H1 (cell line): ENCODE results near the gene RBM42. TPM values are rescaled to one million over a fixed set of nuclear protein-coding genes. Genes with fewer than 3 reads are reported as not detected.

Source experiments
- CTCF ChIA-PET: fragments of 300-600 bp; sonication (Branson Sonifier 250); formaldehyde crosslinking; loops from one replicate; lab custom pipeline; 2021; ENCODE audit not compliant: partially characterized antibody; lab: Charles Lee
- POLR2A ChIA-PET: fragments of 300-600 bp; sonication (Branson Sonifier 250); formaldehyde crosslinking; loops from one replicate; lab custom pipeline; 2021; ENCODE audit warnings: inconsistent platforms; ENCODE audit not compliant: partially characterized antibody; lab: Charles Lee
- DNase-seq, 2 experiments: peaks; one replicate each; pipeline versions ENCODE4 v3.0.0 to v3.0.0-alpha.2; 2010 to 2022; ENCODE audit warnings: low spot score in 2 of 2, low read depth in 1 of 2, mixed read lengths in 1 of 2
- FAIRE-seq: peaks from 2 replicates; lab custom pipeline; 2011; peaks lifted over from hg19 to GRCh38; lab: Jason Lieb, UNC
- H2AFZ ChIP-seq: 2 replicates; pipeline ENCODE4 v1.8.1; 2012; ENCODE audit warnings: low read length, inconsistent platforms
- H2AK5ac ChIP-seq: 2 replicates; pipeline ENCODE4 v1.6.1; 2013; ENCODE audit warnings: low read depth, low read length
- H2BK120ac ChIP-seq: replicated peaks from 2 replicates; pipeline ENCODE3; 2013; ENCODE audit warnings: low read depth, low read length, inconsistent platforms
- H2BK12ac ChIP-seq: 2 replicates; pipeline ENCODE4 v1.6.1; 2013; ENCODE audit warnings: low read depth, low read length
- H2BK15ac ChIP-seq: 2 replicates; pipeline ENCODE4 v1.6.1; 2013; ENCODE audit warnings: low read length
- H2BK20ac ChIP-seq: 2 replicates; pipeline ENCODE4 v1.6.1; 2013; ENCODE audit warnings: low read length
- H2BK5ac ChIP-seq: 2 replicates; pipeline ENCODE4 v1.6.1; 2013; ENCODE audit warnings: low read depth, low read length
- H3K14ac ChIP-seq: 2 replicates; pipeline ENCODE4 v1.6.1; 2013; ENCODE audit warnings: inconsistent platforms; ENCODE audit not compliant: insufficient read length
- H3K18ac ChIP-seq: 2 replicates; pipeline ENCODE4 v1.6.1; 2013; ENCODE audit warnings: low read length; ENCODE audit errors: extremely low read depth
- H3K23ac ChIP-seq: 2 replicates; pipeline ENCODE4 v1.6.1; 2013; ENCODE audit warnings: inconsistent platforms; ENCODE audit not compliant: insufficient read length
- H3K23me2 ChIP-seq: 2 replicates; pipeline ENCODE4 v1.6.1; 2013; ENCODE audit warnings: low read depth, low read length
- H3K27ac ChIP-seq: 2 replicates; pipeline ENCODE4 v1.6.1; 2011; ENCODE audit warnings: low read depth, low read length, inconsistent platforms
- H3K27me3 ChIP-seq, 4 experiments: replicated peaks in 1 of 4; 1 replicate in 1 of 4; 2 replicates in 3 of 4; pipeline versions ENCODE4 v1.6.1 to v1.8.1; 2011 to 2013; ENCODE audit warnings: low read length in 3 of 4, mild to moderate bottlenecking in 3 of 4, inconsistent platforms in 2 of 4, mixed read lengths in 2 of 4, moderate library complexity in 1 of 4; ENCODE audit not compliant: control insufficient read depth in 3 of 4, insufficient read depth in 3 of 4; ENCODE audit errors: extremely low read depth in 1 of 4
- H3K36me3 ChIP-seq, 4 experiments: 2 replicates each; pipeline versions ENCODE4 v1.6.1 to v1.8.1; 2011 to 2013; ENCODE audit warnings: mild to moderate bottlenecking in 4 of 4, low read length in 3 of 4, moderate library complexity in 2 of 4, control low read depth in 1 of 4, inconsistent platforms in 1 of 4; ENCODE audit not compliant: insufficient read depth in 4 of 4, control insufficient read depth in 2 of 4
- H3K4ac ChIP-seq: replicated peaks from 2 replicates; pipeline ENCODE3; 2013; ENCODE audit warnings: low read length, low read depth, mixed read lengths, inconsistent platforms; ENCODE audit not compliant: insufficient read length
- H3K4me1 ChIP-seq, 4 experiments: replicated peaks in 1 of 4; 1 replicate in 1 of 4; 2 replicates in 3 of 4; pipeline versions ENCODE4 v1.6.1 to v1.8.1; 2011 to 2013; ENCODE audit warnings: low read length in 3 of 4, inconsistent platforms in 2 of 4, mixed read lengths in 1 of 4; ENCODE audit not compliant: insufficient read depth in 4 of 4, control insufficient read depth in 3 of 4
- H3K4me2 ChIP-seq, 2 experiments: 2 replicates each; pipeline versions ENCODE4 v1.6.1 to v1.8.1; 2011 to 2013; ENCODE audit warnings: low read depth in 2 of 2, low read length in 2 of 2, control low read depth in 1 of 2, inconsistent platforms in 1 of 2, mild to moderate bottlenecking in 1 of 2; ENCODE audit not compliant: insufficient read depth in 1 of 2
- H3K4me3 ChIP-seq, 4 experiments: fragments of 200-600, 300-600 bp in 1 of 4; sonication (generic), shearing (Covaris generic), sonication (Bioruptor Twin) in 1 of 4; 2 replicates each; pipeline versions ENCODE4 v1.5.1 to v1.8.1; 2011 to 2016; ENCODE audit warnings: low read length in 4 of 4, low read depth in 3 of 4, control low read depth in 2 of 4, inconsistent platforms in 2 of 4, mild to moderate bottlenecking in 2 of 4, mixed read lengths in 1 of 4, moderate library complexity in 1 of 4; ENCODE audit not compliant: insufficient read depth in 2 of 4; ENCODE audit errors: extremely low read depth in 1 of 4
- H3K56ac ChIP-seq: replicated peaks from 2 replicates; pipeline ENCODE3; 2013; ENCODE audit warnings: low read depth, mild to moderate bottlenecking, mixed read lengths, low read length, inconsistent platforms; ENCODE audit not compliant: insufficient read length
- H3K79me1 ChIP-seq: 2 replicates; pipeline ENCODE4 v1.6.1; 2013; ENCODE audit warnings: low read depth, low read length, control low read depth
- H3K79me2 ChIP-seq, 2 experiments: 2 replicates each; pipeline versions ENCODE4 v1.6.1 to v1.8.1; 2012 to 2013; ENCODE audit warnings: low read length in 2 of 2, mild to moderate bottlenecking in 2 of 2, inconsistent platforms in 1 of 2; ENCODE audit not compliant: insufficient read depth in 2 of 2, control insufficient read depth in 1 of 2
- H3K9ac ChIP-seq, 4 experiments: replicated peaks in 1 of 4; 1 replicate in 1 of 4; 2 replicates in 3 of 4; pipeline versions ENCODE4 v1.6.1 to v1.8.1; 2011 to 2013; ENCODE audit warnings: low read depth in 3 of 4, low read length in 3 of 4, control low read depth in 2 of 4, mild to moderate bottlenecking in 2 of 4, moderate library complexity in 2 of 4, inconsistent platforms in 1 of 4; ENCODE audit errors: extremely low read depth in 1 of 4
- H3K9me3 ChIP-seq, 2 experiments: 2 replicates each; pipeline versions ENCODE4 v1.6.1 to v1.8.1; 2012 to 2013; ENCODE audit warnings: mild to moderate bottlenecking in 2 of 2, moderate library complexity in 2 of 2, control low read depth in 1 of 2, inconsistent platforms in 1 of 2, low read depth in 1 of 2, low read length in 1 of 2, mixed read lengths in 1 of 2; ENCODE audit not compliant: insufficient read depth in 2 of 2
- H4K20me1 ChIP-seq, 2 experiments: replicated peaks in 1 of 2; 2 replicates each; pipeline versions ENCODE3 to v1.8.1; 2011 to 2013; ENCODE audit warnings: inconsistent platforms in 2 of 2, low read length in 2 of 2, mild to moderate bottlenecking in 1 of 2; ENCODE audit not compliant: insufficient read depth in 2 of 2, control insufficient read depth in 1 of 2
- H4K5ac ChIP-seq: 2 replicates; pipeline ENCODE4 v1.6.1; 2013; ENCODE audit warnings: low read length, low read depth, mixed read lengths, inconsistent platforms; ENCODE audit not compliant: insufficient read length
- H4K8ac ChIP-seq: 2 replicates; pipeline ENCODE4 v1.8.0; 2013; ENCODE audit warnings: mild to moderate bottlenecking, moderate library complexity, low read length, inconsistent platforms; ENCODE audit not compliant: insufficient read depth; ENCODE audit errors: extremely low read depth
- H4K91ac ChIP-seq: replicated peaks from 2 replicates; pipeline ENCODE3; 2013; ENCODE audit warnings: low read length, mixed read lengths, inconsistent platforms; ENCODE audit not compliant: insufficient read length
- ASH2L ChIP-seq: fragments of 200-600, 300-600 bp; sonication (generic); IDR thresholded peaks from one replicate; pipeline ENCODE4 v1.7.1; 2017; ENCODE audit warnings: low read length
- EGR1 ChIP-seq: IDR thresholded peaks from 2 replicates; pipeline ENCODE4 v1.6.1; 2011; ENCODE audit warnings: low read depth, low read length, borderline replicate concordance
- EZH2 ChIP-seq: fragments of 200-600 bp; sonication (generic); IDR thresholded peaks from 2 replicates; pipeline ENCODE4 v1.7.1; 2012; ENCODE audit warnings: low read depth, mild to moderate bottlenecking, moderate library complexity, low read length, inconsistent platforms; ENCODE audit not compliant: severe bottlenecking
- HDAC2 ChIP-seq, 2 experiments: fragments of 300-600 bp in 1 of 2; sonication (generic) in 1 of 2; IDR thresholded peaks; 2 replicates each; pipeline ENCODE4 v1.6.1; 2011 to 2012; ENCODE audit warnings: low read depth in 2 of 2, low read length in 2 of 2, mild to moderate bottlenecking in 2 of 2, moderate library complexity in 2 of 2, borderline replicate concordance in 1 of 2, inconsistent platforms in 1 of 2
- KDM4A ChIP-seq: IDR thresholded peaks from one replicate; pipeline ENCODE4 v1.7.1; 2012; ENCODE audit warnings: low read depth, mild to moderate bottlenecking, moderate library complexity, low read length, inconsistent platforms; ENCODE audit not compliant: severe bottlenecking
- POLR2A ChIP-seq, 2 experiments: IDR thresholded peaks; 1 replicate in 1 of 2; 2 replicates in 1 of 2; pipeline ENCODE4 v1.6.1; 2011; ENCODE audit warnings: low read depth in 2 of 2, low read length in 2 of 2, mild to moderate bottlenecking in 2 of 2; ENCODE audit errors: control extremely low read depth in 1 of 2
- POLR2AphosphoS5 ChIP-seq: IDR thresholded peaks from 2 replicates; pipeline ENCODE4 v1.6.1; 2011; ENCODE audit warnings: low read depth, low read length
- RAD21 ChIP-seq, 2 experiments: IDR thresholded peaks in 1 of 2; conservative IDR thresholded peaks in 1 of 2; 2 replicates each; pipeline ENCODE4 v1.6.1; 2011; ENCODE audit warnings: low read depth in 2 of 2, low read length in 2 of 2, improper control_type of control experiment in 1 of 2, inconsistent platforms in 1 of 2, mild to moderate bottlenecking in 1 of 2, moderate library complexity in 1 of 2
- SAP30 ChIP-seq: fragments of 300-600 bp; sonication (generic); IDR thresholded peaks from 2 replicates; pipeline ENCODE4 v1.7.1; 2012; ENCODE audit warnings: low read length, moderate library complexity, mild to moderate bottlenecking, inconsistent platforms; ENCODE audit not compliant: insufficient read depth, insufficient replicate concordance
- SIN3A ChIP-seq, 2 experiments: IDR thresholded peaks in 1 of 2; conservative IDR thresholded peaks in 1 of 2; 2 replicates each; pipeline ENCODE4 v1.6.1; 2011 to 2012; ENCODE audit warnings: low read length in 2 of 2, improper control_type of control experiment in 1 of 2, low read depth in 1 of 2, mild to moderate bottlenecking in 1 of 2
- SP2 ChIP-seq: IDR thresholded peaks from 2 replicates; pipeline ENCODE4 v1.6.1; 2012; ENCODE audit warnings: mild to moderate bottlenecking, low read length, inconsistent platforms
- SP4 ChIP-seq: IDR thresholded peaks from 2 replicates; pipeline ENCODE4 v1.6.1; 2012; ENCODE audit warnings: low read length, inconsistent platforms
- TAF7 ChIP-seq: optimal IDR thresholded peaks from 2 replicates; pipeline ENCODE3; 2011; ENCODE audit warnings: low read depth, mild to moderate bottlenecking, inconsistent platforms, low read length, moderate library complexity, borderline replicate concordance
- WGBS, 2 experiments: shearing (Covaris generic) in 1 of 2; methylation state at CpG; one replicate each; pipeline versions ENCODE4 v1.1.6 to v1.1.7; 2013 to 2015; ENCODE audit warnings: low lambda C conversion rate in 2 of 2, mixed read lengths in 2 of 2, inconsistent platforms in 1 of 2, low coverage in 1 of 2, missing lambda C conversion rate in 1 of 2; ENCODE audit not compliant: insufficient replicate concordance in 2 of 2, insufficient coverage in 1 of 2, insufficient read length in 1 of 2; ENCODE audit errors: extremely low coverage in 1 of 2, missing lambda C conversion rate in 1 of 2; 5-methylcytosine and 5-hydroxymethylcytosine counted together
- polyA plus RNA-seq, 7 experiments: library from polyadenylated mRNA; depleted of rRNA in 3 of 7; stranded (reverse) in 5 of 7; unstranded in 2 of 7; fragments of >200 nt in 5 of 7; fragments of 200-250 nt in 2 of 7; gene quantifications; 1 replicate in 5 of 7; 2 replicates in 1 of 7; 4 replicates in 1 of 7; pipeline versions ENCODE4 v1.2.1 to v1.2.3, GENCODE V29; 2011 to 2013; ENCODE audit warnings: missing spikeins in 2 of 7, mixed read lengths in 2 of 7
- total RNA-seq: library from RNA; stranded (reverse); fragmentation: NEBNext Ultra II Directional; extraction: Animal tissue kit (Norgen Biotek cat#: 25700); gene quantifications from 2 replicates; pipeline ENCODE4 v1.2.1, GENCODE V29; 2021

Gene RBM42
- total and polyA plus RNA-seq, 2 of the 8 experiments (the other 6 are each of a cell fraction or from before 2014, with no cell fraction given): 59.8 to 80.8 TPM

GRCh38 chr19:35609851-35610353 lies 18.9 kb upstream of the RBM42 start:
- no peak overlapping the region for H4K5ac ChIP-seq
- H2BK15ac ChIP-seq: no peak overlapping the region
- no peak overlapping the region for H4K91ac ChIP-seq
- DNase-seq (no peak), FAIRE-seq (no peak)
- peaks cover 0 to 4% (median 2%) of the 10 kb centered on the region in 4 experiments; a peak in 4 of 7 replicates for H3K4me1 ChIP-seq
- H3K4ac ChIP-seq: no peak overlapping the region
- H3K36me3 ChIP-seq: no peaks in the 10 kb centered on the region
- H3K9me3 ChIP-seq: peaks cover 5 to 8% of the 10 kb centered on the region in 2 experiments
- H2AK5ac ChIP-seq: no peak overlapping the region
- H2BK20ac ChIP-seq: no peak overlapping the region
- H3K23me2 ChIP-seq: peaks cover 8% of the 10 kb centered on the region; the same call in 1 of the 2 replicates
- no peak overlapping the region for H2AFZ ChIP-seq
- WGBS, 2 experiments: 89% methylated on average over 6 of the region's 6 CpGs; no CpG with 5 or more reads in 1 of the 2 experiments
- H3K9ac ChIP-seq: no peak overlapping the region
- no peaks in the 10 kb centered on the region for H3K79me2 ChIP-seq
- H3K27ac ChIP-seq: no peak overlapping the region
- no peak overlapping the region for H3K18ac ChIP-seq
- no peak overlapping the region for H3K56ac ChIP-seq
- no peak overlapping the region for H3K23ac ChIP-seq
- no peak overlapping the region for H2BK5ac ChIP-seq
- no peak overlapping the region for H2BK12ac ChIP-seq
- H3K79me1 ChIP-seq: no peaks in the 10 kb centered on the region
- peaks cover 0 to 3% (median 0%) of the 10 kb centered on the region in 4 experiments; a peak in 1 of 7 replicates for H3K27me3 ChIP-seq
- H3K4me2 ChIP-seq: no peak overlapping the region
- H3K4me3 ChIP-seq: no peak overlapping the region
- POLR2A ChIA-PET: interaction anchor here (3.8 kb wide), 1 partner anchor 12 kb away, joined by 16 read pairs; no protein-coding TSS in a partner anchor
- H2BK120ac ChIP-seq: no peak overlapping the region
- no peaks in the 10 kb centered on the region for H4K20me1 ChIP-seq
- CTCF ChIA-PET: interaction anchor here (0.7 to 7.1 kb wide), 5 partner anchors 18 to 282 kb away, joined by 3 to 38 read pairs (median 4); no protein-coding TSS in a partner anchor
- H4K8ac ChIP-seq: no peak overlapping the region
- no peak overlapping the region for H3K14ac ChIP-seq
- TF ChIP-seq SP2: no peak
- TF ChIP-seq POLR2AphosphoS5: no peak
- no peak for TF ChIP-seq TAF7
- no peak for TF ChIP-seq ASH2L
- TF ChIP-seq SIN3A (conservative IDR thresholded peaks at IDR 0.05 in 1 of 2, IDR thresholded peaks at IDR 0.05 in 1 of 2; ENCODE audit: low read depth in 1 of 2, low read length in 2 of 2): no peak
- no peak for TF ChIP-seq EZH2
- no peak for TF ChIP-seq POLR2A (IDR thresholded peaks at IDR 0.05; ENCODE audit: control extremely low read depth in 1 of 2, low read depth in 2 of 2, low read length in 2 of 2)
- TF ChIP-seq SAP30: no peak
- no peak for TF ChIP-seq SP4
- TF ChIP-seq KDM4A: no peak
- no peak for TF ChIP-seq HDAC2 (IDR thresholded peaks at IDR 0.05; ENCODE audit: borderline replicate concordance in 1 of 2, low read depth in 2 of 2, low read length in 2 of 2)
- TF ChIP-seq EGR1: no peak
- no peak for TF ChIP-seq RAD21 (IDR thresholded peaks at IDR 0.05 in 1 of 2, conservative IDR thresholded peaks at IDR 0.05 in 1 of 2; ENCODE audit: low read depth in 2 of 2, low read length in 2 of 2)
